Neuron (in vitro differentiated cells): Measurements from ENCODE around the gene MSANTD4.
"Not testable (repeated sequence)": the region's sequence is repeated elsewhere in the genome, so short reads cannot be mapped to it uniquely, and the experiment has no call there.

Source experiments
- H2AFZ ChIP-seq: one replicate; pipeline ENCODE4 v1.6.1; 2013; ENCODE audit warnings: low read depth, mild to moderate bottlenecking, inconsistent platforms, low read length, moderate library complexity
- H3K27me3 ChIP-seq: one replicate; pipeline ENCODE4 v1.6.1; 2013; ENCODE audit warnings: low read length; ENCODE audit not compliant: insufficient read depth
- H3K36me3 ChIP-seq: one replicate; pipeline ENCODE4 v1.6.1; 2013; ENCODE audit warnings: low read length; ENCODE audit not compliant: insufficient read depth
- H3K4me1 ChIP-seq: one replicate; pipeline ENCODE4 v1.6.1; 2013; ENCODE audit warnings: low read length; ENCODE audit not compliant: insufficient read depth
- H3K4me3 ChIP-seq: 2 replicates; pipeline ENCODE4 v1.5.1; 2013; ENCODE audit warnings: mild to moderate bottlenecking, low read length, moderate library complexity
- H3K9me3 ChIP-seq: one replicate; pipeline ENCODE4 v1.6.1; 2013; ENCODE audit warnings: low read length

The MSANTD4 gene

DNA sequence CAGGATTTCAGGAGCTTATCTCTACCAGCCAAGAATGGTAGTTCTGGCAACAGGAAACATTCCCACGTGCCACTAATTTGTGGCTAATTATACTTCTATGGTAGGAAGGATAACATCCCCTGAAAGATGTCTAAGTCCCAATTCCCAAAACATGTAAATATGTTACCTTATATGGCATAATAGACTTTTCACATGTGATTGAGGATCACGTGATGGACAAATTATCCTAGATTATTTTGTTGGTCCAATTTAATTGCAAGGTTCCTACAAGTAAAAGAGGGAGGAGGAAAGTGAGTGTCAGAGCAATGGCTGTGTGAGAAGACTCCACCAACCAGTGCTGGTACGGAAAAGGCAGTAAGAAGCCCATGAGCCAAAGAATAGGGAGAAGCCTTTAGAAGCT, 9.9 kb upstream of the MSANTD4 start:
- Histone ChIP-seq H3K4me3 (no peak overlapping the region), H3K9me3 (no peaks in the 10 kb centered on the region), H3K4me1 (peaks cover 18% of the 10 kb centered on the region), H3K36me3 (no peaks in the 10 kb centered on the region), H2AFZ (no peak overlapping the region), H3K27me3 (no peaks in the 10 kb centered on the region)

DNA sequence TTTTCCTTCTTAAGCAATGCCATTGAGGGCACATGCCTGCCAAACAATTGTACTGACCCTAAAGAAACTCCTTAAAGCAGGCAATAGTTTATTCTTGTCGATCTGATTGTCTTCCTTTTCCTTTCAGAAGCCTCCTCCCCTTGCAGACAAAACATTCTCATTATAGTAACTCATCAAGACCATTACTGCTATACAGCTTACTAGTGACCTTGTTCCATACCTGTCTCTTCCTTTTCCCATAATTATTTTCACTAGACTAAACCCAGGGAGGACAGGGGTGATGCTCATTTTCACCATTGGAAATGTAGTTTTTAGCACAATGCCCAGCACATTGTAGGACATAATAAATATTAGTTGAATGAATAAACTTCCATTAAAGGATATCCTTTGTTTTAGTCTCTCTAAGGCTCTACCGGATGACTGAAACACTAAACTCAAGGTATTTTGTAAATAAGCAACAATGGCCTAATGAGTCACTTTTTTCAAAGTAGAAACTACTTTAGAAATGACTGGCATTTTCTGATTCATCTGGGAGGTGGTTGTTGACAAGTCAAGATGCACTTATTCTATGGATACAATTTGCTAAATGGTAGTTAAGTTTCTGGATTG, 9.3 kb upstream of the MSANTD4 start:
- no peaks in the 10 kb centered on the region for H3K36me3 ChIP-seq
- no peaks in the 10 kb centered on the region for H3K27me3 ChIP-seq
- H3K9me3 ChIP-seq, result no peaks in the 10 kb centered on the region
- H2AFZ ChIP-seq, result peak overlapping the region; percentile 77
- H3K4me3 ChIP-seq, result no peak overlapping the region
- peaks cover 18% of the 10 kb centered on the region for H3K4me1 ChIP-seq

DNA sequence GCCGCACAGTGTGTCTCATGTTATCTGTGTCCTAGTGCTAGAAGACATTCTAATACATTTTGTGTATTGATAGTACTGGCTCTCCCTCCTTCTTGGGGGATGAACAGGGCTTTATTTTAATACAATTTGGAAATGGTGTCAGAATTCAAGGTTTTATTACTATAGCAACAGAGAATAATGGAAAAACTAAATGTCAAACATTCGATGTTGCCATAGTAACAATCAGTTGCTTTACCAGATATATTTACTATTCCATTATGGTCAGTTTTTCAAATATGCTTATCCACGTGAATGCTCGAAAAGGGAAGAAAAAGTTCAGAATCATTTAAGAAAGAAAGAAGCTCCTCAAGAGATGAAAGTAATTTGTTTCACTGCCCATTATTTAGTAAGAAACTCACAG, 8.6 kb upstream of the MSANTD4 start:
- Histone ChIP-seq H3K9me3 (no peaks in the 10 kb centered on the region), H3K4me3 (no peak overlapping the region), H3K27me3 (no peaks in the 10 kb centered on the region), H3K4me1 (peaks cover 18% of the 10 kb centered on the region), H3K36me3 (no peaks in the 10 kb centered on the region), H2AFZ (peak overlapping the region; percentile 77)

DNA sequence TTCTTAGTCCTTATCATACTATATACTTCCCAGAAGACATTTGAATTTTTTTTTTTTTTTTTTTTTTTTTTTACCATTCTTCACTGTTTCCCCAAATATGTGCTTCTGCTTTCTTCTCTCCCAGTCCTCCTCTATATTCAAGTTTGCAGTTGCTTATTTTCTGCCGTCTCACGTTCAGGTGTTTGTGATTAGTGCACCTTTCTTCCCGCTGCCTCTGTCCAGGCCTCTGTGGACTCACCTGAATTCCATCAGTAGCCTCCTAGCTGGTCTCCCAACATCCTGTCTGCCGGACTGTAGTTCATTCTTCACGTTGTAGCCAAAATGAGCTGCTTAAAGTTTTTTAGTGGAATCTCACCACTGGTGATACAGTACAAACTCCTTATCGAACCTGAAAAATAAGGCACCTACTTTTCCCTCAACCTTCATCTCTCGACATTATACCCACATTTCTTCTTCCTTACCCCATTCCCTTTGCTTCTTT, 795 bp upstream of the MSANTD4 start:
- peaks cover 2% of the 10 kb centered on the region for H3K36me3 ChIP-seq
- H3K9me3 ChIP-seq, result no peaks in the 10 kb centered on the region
- peaks cover 25% of the 10 kb centered on the region for H3K4me1 ChIP-seq
- no peaks in the 10 kb centered on the region for H3K27me3 ChIP-seq
- peak overlapping the region; percentile 91 for H3K4me3 ChIP-seq
- H2AFZ ChIP-seq, result peak overlapping the region; percentile 46

DNA sequence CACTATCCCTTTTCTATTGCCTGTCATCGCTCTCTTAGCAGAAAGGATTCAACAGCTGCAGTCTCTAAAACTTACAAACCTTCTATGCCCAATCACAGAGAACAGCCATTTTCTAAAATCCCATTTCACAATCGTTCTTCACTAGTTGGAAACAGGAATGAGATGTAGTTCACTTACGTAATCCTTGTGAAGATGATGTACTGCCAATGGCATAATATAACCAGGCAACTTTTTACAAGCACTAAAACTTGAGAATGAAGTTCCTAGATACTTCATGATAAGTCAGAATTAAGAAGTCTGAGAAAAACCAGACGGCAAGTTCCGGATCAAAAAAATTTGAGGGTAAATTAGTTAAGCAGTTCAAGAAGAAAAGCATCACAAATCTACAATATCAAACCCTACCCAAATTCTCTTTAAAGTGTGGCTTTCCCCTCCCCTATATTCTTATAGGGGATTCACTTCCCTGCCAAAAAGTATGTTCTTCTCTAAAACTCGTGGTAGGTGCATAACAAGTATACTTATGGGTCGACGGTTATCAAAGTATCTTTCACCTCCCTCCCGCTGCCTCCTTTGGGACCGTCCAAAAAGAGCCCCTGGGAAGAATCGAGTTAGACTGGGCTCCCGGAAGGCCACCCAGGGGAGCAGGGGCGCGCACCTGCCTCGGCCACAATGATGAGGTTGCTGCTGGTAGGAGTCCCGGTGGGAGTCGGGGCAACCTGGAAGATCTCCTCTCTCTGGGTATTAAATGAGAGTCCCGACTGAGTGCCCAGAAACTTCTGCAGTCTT, 666 bp downstream of the MSANTD4 start:
- Histone ChIP-seq H3K36me3 (peaks cover 2% of the 10 kb centered on the region), H3K9me3 (no peaks in the 10 kb centered on the region), H3K4me3 (peak overlapping the region; percentile 91), H2AFZ (peak overlapping the region; percentile 97), H3K27me3 (no peaks in the 10 kb centered on the region), H3K4me1 (peaks cover 25% of the 10 kb centered on the region)

DNA sequence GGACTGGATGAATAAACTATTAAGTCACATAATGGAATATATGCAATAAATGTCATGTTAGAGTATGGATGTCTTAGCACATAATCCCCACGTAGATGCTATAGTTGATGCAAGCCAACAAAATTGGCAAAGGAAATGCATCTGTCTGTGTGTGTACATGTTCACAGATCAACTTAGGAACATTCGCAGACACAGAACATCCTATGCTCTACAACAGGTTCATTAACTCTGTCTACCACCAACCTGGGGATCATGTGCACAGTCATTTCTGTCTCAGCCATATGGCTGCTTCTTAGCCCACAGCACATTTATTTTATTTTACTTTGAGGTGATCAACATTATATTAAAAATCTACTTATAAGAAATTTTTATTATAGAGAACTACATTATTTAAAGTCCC, 4.9 kb downstream of the MSANTD4 start:
- Histone ChIP-seq H3K4me3 (no peak overlapping the region), H3K4me1 (peaks cover 47% of the 10 kb centered on the region), H3K27me3 (no peaks in the 10 kb centered on the region), H3K9me3 (no peaks in the 10 kb centered on the region), H2AFZ (no peak overlapping the region), H3K36me3 (peaks cover 2% of the 10 kb centered on the region)

DNA sequence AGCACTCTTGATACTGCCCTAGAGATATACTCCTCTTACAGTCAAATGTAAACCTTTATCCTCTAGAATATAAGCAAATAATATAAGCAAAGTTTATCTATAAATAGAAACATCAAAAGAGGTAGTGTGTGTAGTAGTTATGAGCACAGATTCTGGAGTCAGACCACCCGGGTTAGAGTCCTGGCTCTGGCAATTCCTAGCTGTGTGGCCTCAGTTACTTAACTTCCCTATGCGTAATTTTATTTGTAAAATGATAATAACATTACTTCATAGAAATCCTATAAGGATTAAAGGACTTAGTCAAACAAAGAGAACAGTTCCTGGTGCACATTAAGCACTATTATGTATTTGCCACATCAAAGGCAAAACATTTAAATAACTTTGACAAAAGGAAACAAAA, 7.0 kb downstream of the MSANTD4 start:
- peaks cover 8% of the 10 kb centered on the region for H3K36me3 ChIP-seq
- H3K4me1 ChIP-seq, result peaks cover 36% of the 10 kb centered on the region
- H2AFZ ChIP-seq, result no peak overlapping the region
- H3K27me3 ChIP-seq, result no peaks in the 10 kb centered on the region
- no peak overlapping the region for H3K4me3 ChIP-seq
- H3K9me3 ChIP-seq, result peaks cover 2% of the 10 kb centered on the region

DNA sequence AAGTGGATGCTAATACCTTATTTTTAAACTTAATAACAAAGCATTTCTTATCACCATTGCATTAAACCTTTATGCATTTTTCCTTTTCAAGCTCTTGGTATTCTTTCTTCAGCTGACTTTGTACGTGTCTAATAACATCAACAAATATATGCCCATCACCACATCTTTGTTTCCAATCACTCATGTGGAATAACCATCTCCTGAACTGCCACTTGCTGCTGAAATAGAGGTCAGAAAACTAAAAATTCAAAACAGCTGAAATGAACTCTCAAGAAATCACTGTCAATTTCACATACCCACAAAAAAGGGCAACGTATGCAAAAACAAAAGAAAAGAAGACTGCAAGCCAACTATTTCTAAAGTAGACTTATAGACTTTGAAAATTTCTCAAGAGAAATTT, 7.4 kb downstream of the MSANTD4 start:
- peaks cover 12% of the 10 kb centered on the region for H3K36me3 ChIP-seq
- H3K9me3 ChIP-seq, result peaks cover 2% of the 10 kb centered on the region
- no peak overlapping the region for H2AFZ ChIP-seq
- peaks cover 35% of the 10 kb centered on the region for H3K4me1 ChIP-seq
- no peak overlapping the region for H3K4me3 ChIP-seq
- H3K27me3 ChIP-seq, result no peaks in the 10 kb centered on the region

DNA sequence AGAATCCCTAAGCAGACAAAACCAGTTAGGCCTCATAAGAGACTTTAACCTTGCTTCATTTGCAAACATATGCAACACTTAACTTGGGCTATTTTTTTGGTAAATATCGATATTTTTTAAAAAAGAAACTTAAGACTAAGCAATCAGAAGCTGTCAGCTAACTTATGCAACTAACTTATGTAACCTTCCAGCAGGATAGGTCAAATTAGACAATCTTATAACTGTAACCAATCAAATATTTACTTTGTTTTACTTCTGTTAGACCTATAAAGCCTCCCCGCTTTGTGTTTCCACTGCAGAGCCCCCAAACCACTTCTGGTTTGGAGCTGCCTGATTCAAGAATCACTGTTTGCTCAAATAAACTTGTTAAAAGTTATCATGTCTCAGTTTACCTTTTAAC, 8.0 kb downstream of the MSANTD4 start:
- no peak overlapping the region for H2AFZ ChIP-seq
- peaks cover 33% of the 10 kb centered on the region for H3K4me1 ChIP-seq
- no peaks in the 10 kb centered on the region for H3K27me3 ChIP-seq
- H3K4me3 ChIP-seq, result no peak overlapping the region
- H3K9me3 ChIP-seq, result peaks cover 2% of the 10 kb centered on the region
- H3K36me3 ChIP-seq, result peaks cover 16% of the 10 kb centered on the region

DNA sequence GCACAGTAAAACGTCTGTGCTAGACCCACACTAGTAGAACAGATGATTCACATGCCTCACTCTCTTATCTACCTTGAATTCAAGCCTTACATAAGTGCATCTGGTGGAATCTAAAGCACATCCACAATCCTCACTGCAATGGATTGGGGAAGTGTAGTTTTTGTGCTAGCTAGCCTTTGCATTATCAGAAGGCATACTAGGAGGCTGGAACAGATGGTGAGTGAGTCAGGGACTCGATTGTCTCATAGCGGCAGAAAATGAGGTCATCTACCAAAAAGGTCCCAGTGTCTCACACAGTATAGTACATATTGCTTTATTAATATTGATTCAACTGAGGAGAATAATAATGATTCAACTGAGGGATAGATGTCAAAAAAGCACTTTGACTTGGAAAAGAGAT, 9.3 kb downstream of the MSANTD4 start:
- Histone ChIP-seq H3K9me3 (peaks cover 2% of the 10 kb centered on the region), H3K4me1 (peaks cover 28% of the 10 kb centered on the region), H3K36me3 (peaks cover 29% of the 10 kb centered on the region), H3K4me3 (no peak overlapping the region), H3K27me3 (no peaks in the 10 kb centered on the region), H2AFZ (no peak overlapping the region)

DNA sequence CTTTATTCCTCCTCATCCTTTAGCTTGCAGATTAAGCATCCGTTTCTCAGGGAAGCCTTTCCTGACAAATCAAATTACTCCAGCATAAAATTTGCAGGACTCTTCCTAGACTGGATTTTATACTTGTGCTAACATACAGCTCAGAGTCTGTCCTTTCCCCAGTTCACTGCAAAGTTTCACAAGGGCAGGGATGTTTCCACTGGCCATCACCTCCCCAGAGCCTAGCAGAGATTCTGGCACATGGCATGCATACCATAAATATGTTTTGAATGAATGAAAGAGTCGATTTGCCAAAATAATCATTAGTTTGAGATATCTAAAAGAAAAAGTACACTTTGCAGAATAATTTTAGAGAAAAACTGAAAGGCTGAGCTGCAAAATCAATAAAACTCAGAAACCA, 10.6 kb downstream of the MSANTD4 start:
- Histone ChIP-seq H2AFZ (no peak overlapping the region), H3K4me1 (peaks cover 28% of the 10 kb centered on the region), H3K4me3 (no peak overlapping the region), H3K36me3 (peaks cover 41% of the 10 kb centered on the region), H3K27me3 (no peaks in the 10 kb centered on the region), H3K9me3 (peaks cover 5% of the 10 kb centered on the region)

DNA sequence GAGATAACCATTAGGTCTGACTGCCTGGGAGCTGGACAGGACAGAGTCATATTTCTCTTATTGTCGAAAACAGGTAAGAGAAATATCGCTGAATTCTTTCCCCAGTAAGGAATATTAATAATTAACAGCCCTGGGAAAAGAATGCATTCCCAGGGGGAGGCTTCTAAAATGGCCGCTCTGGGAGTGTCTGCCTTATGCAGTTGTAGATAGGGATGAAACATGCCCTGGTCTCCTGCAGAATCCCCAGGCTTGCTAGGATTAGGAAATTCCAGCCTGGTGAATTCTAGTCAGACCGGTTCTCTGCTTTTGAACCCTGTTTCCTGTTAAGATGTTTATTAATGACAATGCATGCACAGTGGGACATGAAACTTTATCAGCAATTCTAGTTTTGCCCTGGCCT, 18.9 kb downstream of the MSANTD4 start:
- H3K36me3 ChIP-seq, result peaks cover 37% of the 10 kb centered on the region
- H3K27me3 ChIP-seq, H3K4me1 ChIP-seq, H2AFZ ChIP-seq, H3K4me3 ChIP-seq: not testable (repeated sequence)
- H3K9me3 ChIP-seq, result peaks cover 13% of the 10 kb centered on the region

DNA sequence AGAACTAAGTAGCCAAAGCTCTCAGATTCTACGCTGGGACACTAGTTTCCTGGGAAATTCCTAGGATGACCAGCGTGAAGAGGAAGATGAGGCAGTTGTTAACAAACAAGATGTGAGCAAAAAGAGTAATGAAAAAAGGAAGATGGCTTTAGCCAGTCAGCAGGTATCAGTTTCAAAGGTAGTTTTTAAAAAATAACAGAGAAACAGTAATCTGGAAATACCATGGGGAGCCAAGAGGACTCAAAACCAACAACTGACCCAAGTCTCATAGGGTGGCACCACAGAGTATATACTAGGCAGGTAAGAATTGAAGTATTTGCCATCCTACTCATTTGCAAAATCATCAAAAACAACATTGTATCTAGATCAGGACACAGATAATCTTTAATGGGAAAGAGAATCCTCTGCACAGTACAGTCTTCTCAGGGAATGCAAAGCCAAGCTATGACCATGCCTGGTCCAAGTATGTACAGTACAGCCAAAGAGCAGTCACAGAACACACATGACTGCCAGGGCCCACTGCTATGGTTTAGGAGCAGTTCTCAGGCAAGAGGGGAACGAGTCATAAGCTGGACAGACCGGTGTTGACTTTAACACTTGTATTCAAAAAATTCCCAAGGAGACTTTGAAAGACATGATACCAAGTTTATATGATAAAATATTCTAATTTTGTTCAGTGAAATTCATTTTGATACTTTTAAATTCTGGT, 20.6 kb downstream of the MSANTD4 start:
- H3K9me3 ChIP-seq, result peaks cover 10% of the 10 kb centered on the region
- no peak overlapping the region for H2AFZ ChIP-seq
- H3K27me3 ChIP-seq, result no peaks in the 10 kb centered on the region
- H3K4me3 ChIP-seq, result no peak overlapping the region
- no peaks in the 10 kb centered on the region for H3K4me1 ChIP-seq
- peaks cover 25% of the 10 kb centered on the region for H3K36me3 ChIP-seq
